Measurements from ENCODE around the gene PCED1B. TPM values are rescaled to one million over a fixed set of nuclear protein-coding genes. Genes with fewer than 3 reads are reported as not detected.
A peak's percentile ranks its signal among the peaks of the same experiment; 100 is the strongest.

Gene PCED1B
- total RNA-seq, 1 donor from 2014 or later, result 65.4 TPM

- ChIA-PET POLR2A (no interaction called here), CTCF (interaction anchor here (2.4 kb wide), 1 partner anchor 42 kb away, joined by 7 read pairs; no protein-coding TSS in a partner anchor)
- ATAC-seq (ENCODE audit: low read depth), result no peak
Observed at GRCh38 chr12:47073951-47074350, 5.5 kb upstream of the PCED1B start.

GRCh38 chr12:47074757-47075156 is 4.7 kb upstream of the PCED1B start:
- no peak for ATAC-seq (ENCODE audit: low read depth)
- Mint-ChIP-seq H3K36me3 (ENCODE audit: low read depth) (peaks cover 11% of the 10 kb centered on the region), H3K4me3 (no peak overlapping the region), H3K9me3 (no peaks in the 10 kb centered on the region), H3K27ac (no peak overlapping the region), H3K27me3 (no peaks in the 10 kb centered on the region), H3K4me1 (peaks cover 29% of the 10 kb centered on the region)
- ChIA-PET CTCF (interaction anchor here (2.4 kb wide), 1 partner anchor 43 kb away, joined by 7 read pairs; no protein-coding TSS in a partner anchor), POLR2A (no interaction called here)
- intact Hi-C loops (cut with micrococcal nuclease), result loop anchor here (5.0 to 10.0 kb wide), 2 partner anchors 633 to 890 kb away; partner anchors contain the start of genes RPAP3 and TMEM106C
- TF ChIP-seq CTCF (IDR thresholded peaks at IDR 0.05), result no peak
- DNase-seq, result no peak

More at GRCh38 chr12:47073951-47074350, 5.5 kb upstream of the PCED1B start:
- Mint-ChIP-seq H3K4me3 (no peak overlapping the region), H3K4me1 (peaks cover 24% of the 10 kb centered on the region), H3K27ac (no peak overlapping the region), H3K27me3 (no peaks in the 10 kb centered on the region), H3K36me3 (ENCODE audit: low read depth) (peaks cover 6% of the 10 kb centered on the region), H3K9me3 (no peaks in the 10 kb centered on the region)
- TF ChIP-seq CTCF (IDR thresholded peaks at IDR 0.05), result no peak
- DNase-seq, result no peak
- intact Hi-C loops (cut with micrococcal nuclease), result loop anchor here (10.0 kb wide), 1 partner anchor 891 kb away; the partner anchor contains the start of gene TMEM106C

GRCh38 chr12:47075192-47076084 is 4.0 kb upstream of the PCED1B start:
- DNase-seq (no peak), ATAC-seq (ENCODE audit: low read depth) (no peak)
- peaks cover 29% of the 10 kb centered on the region for H3K4me1 Mint-ChIP-seq
- TF ChIP-seq CTCF (IDR thresholded peaks at IDR 0.05), result no peak
- ChIA-PET POLR2A (no interaction called here), CTCF (no interaction called here)
- peaks cover 16% of the 10 kb centered on the region for H3K36me3 Mint-ChIP-seq (ENCODE audit: low read depth)
- intact Hi-C loops (cut with micrococcal nuclease), result loop anchor here (5.0 to 10.0 kb wide), 2 partner anchors 632 to 889 kb away; partner anchors contain the start of genes RPAP3 and TMEM106C
- H3K27ac Mint-ChIP-seq, result no peak overlapping the region
- no peaks in the 10 kb centered on the region for H3K27me3 Mint-ChIP-seq
- H3K9me3 Mint-ChIP-seq, result no peaks in the 10 kb centered on the region
- no peak overlapping the region for H3K4me3 Mint-ChIP-seq

GRCh38 chr12:47077206-47078085 is 2.0 kb upstream of the PCED1B start:
- Mint-ChIP-seq H3K36me3 (ENCODE audit: low read depth) (peaks cover 23% of the 10 kb centered on the region), H3K27ac (no peak overlapping the region), H3K27me3 (no peaks in the 10 kb centered on the region), H3K4me3 (peak overlapping the region; percentile 93), H3K9me3 (no peaks in the 10 kb centered on the region), H3K4me1 (peaks cover 48% of the 10 kb centered on the region)
- intact Hi-C loops (cut with micrococcal nuclease), result loop anchor here (2.0 to 10.0 kb wide), 4 partner anchors 45 to 887 kb away; partner anchors contain the start of genes RPAP3 and TMEM106C
- DNase-seq (no peak), ATAC-seq (ENCODE audit: low read depth) (no peak)
- no peak for TF ChIP-seq CTCF (IDR thresholded peaks at IDR 0.05)
- ChIA-PET CTCF (interaction anchor here (0.9 to 3.5 kb wide), 5 partner anchors 44 to 320 kb away, joined by 3 to 45 read pairs (median 11); no protein-coding TSS in a partner anchor), POLR2A (interaction anchor here (0.6 to 3.6 kb wide), 3 partner anchors 27 to 230 kb away, joined by 4 to 40 read pairs (median 4); no protein-coding TSS in a partner anchor)

Data from activated B cell treated with CpG ODN at 0.5 μM for 24 hours (primary cell).